ENCODE data around the gene CUX1.

CUX1 gene

GRCh38 chr7:101896316-101896715 is 78.9 kb downstream of the CUX1 start:
- no peak for DNase-seq (ENCODE audit: low read depth)

GRCh38 chr7:101896941-101897340 is 79.5 kb downstream of the CUX1 start:
- no peak for DNase-seq (ENCODE audit: low read depth)

GRCh38 chr7:101898106-101898505 is 80.7 kb downstream of the CUX1 start:
- peak; percentile 26 for DNase-seq (ENCODE audit: low read depth)

- DNase-seq (ENCODE audit: low read depth), result no peak
Measured at GRCh38 chr7:101899616-101900015, 82.2 kb downstream of the CUX1 start.

- DNase-seq (ENCODE audit: low read depth), result no peak
Measured at GRCh38 chr7:101900103-101900502, 82.7 kb downstream of the CUX1 start.

- DNase-seq (ENCODE audit: low read depth), result no peak
Measured at GRCh38 chr7:101901661-101902491, 84.5 kb downstream of the CUX1 start.

- DNase-seq (ENCODE audit: low read depth), result no peak
Measured at GRCh38 chr7:101902680-101903514, 85.5 kb downstream of the CUX1 start.

- DNase-seq (ENCODE audit: low read depth), result no peak
Measured at GRCh38 chr7:101903515-101903868, 86.1 kb downstream of the CUX1 start.

- DNase-seq (ENCODE audit: low read depth), result no peak
Measured at GRCh38 chr7:101904019-101904418, 86.6 kb downstream of the CUX1 start.

- no peak for DNase-seq (ENCODE audit: low read depth)
Measured at GRCh38 chr7:101905203-101905865, 87.9 kb downstream of the CUX1 start.

GRCh38 chr7:101906291-101907240 is 89.1 kb downstream of the CUX1 start:
- DNase-seq (ENCODE audit: low read depth), result no peak

GRCh38 chr7:101910991-101911799 is 93.8 kb downstream of the CUX1 start:
- DNase-seq (ENCODE audit: low read depth), result no peak

- peak; percentile 55 for DNase-seq (ENCODE audit: low read depth)
Measured at GRCh38 chr7:101911800-101912715, 94.6 kb downstream of the CUX1 start.

- no peak for DNase-seq (ENCODE audit: low read depth)
Measured at GRCh38 chr7:101912716-101913110, 95.3 kb downstream of the CUX1 start.

GRCh38 chr7:101913247-101913721 is 95.9 kb downstream of the CUX1 start:
- DNase-seq (ENCODE audit: low read depth), result no peak

- no peak for DNase-seq (ENCODE audit: low read depth)
Measured at GRCh38 chr7:101913851-101914250, 96.4 kb downstream of the CUX1 start.

GRCh38 chr7:101915000-101915399 is 97.6 kb downstream of the CUX1 start:
- no peak for DNase-seq (ENCODE audit: low read depth)

GRCh38 chr7:101916041-101916800 is 98.8 kb downstream of the CUX1 start:
- DNase-seq (ENCODE audit: low read depth), result no peak

- DNase-seq (ENCODE audit: low read depth), result no peak
Measured at GRCh38 chr7:101916876-101917275, 99.5 kb downstream of the CUX1 start.
